Mucosa of rectum (tissue), 2 donors: Measurements from ENCODE around the gene CORO2B.
"Not testable (repeated sequence)": the region's sequence is repeated elsewhere in the genome, so short reads cannot be mapped to it uniquely, and the experiment has no call there.

ENCODE experiments used
- H3K27ac ChIP-seq, 2 donors: one replicate each; pipeline ENCODE4 v1.7.0; 2013; ENCODE audit warnings: inconsistent platforms in 2 of 2, low read depth in 2 of 2, low read length in 2 of 2
- H3K27me3 ChIP-seq, 2 donors: one replicate each; pipeline ENCODE4 v1.7.0; 2013; ENCODE audit warnings: low read length in 2 of 2; ENCODE audit not compliant: control insufficient read depth in 2 of 2, insufficient read depth in 2 of 2
- H3K36me3 ChIP-seq, 2 donors: one replicate each; pipeline ENCODE4 v1.7.0; 2013; ENCODE audit warnings: low read length in 2 of 2; ENCODE audit not compliant: control insufficient read depth in 2 of 2, insufficient read depth in 2 of 2
- H3K4me1 ChIP-seq, 2 donors: one replicate each; pipeline ENCODE4 v1.7.0; 2013; ENCODE audit warnings: low read length in 2 of 2, mild to moderate bottlenecking in 1 of 2; ENCODE audit not compliant: control insufficient read depth in 2 of 2, insufficient read depth in 2 of 2
- H3K4me3 ChIP-seq, 2 donors: one replicate each; pipeline ENCODE4 v1.7.0; 2013; ENCODE audit warnings: low read length in 2 of 2
- H3K9ac ChIP-seq, 2 donors: one replicate each; pipeline ENCODE4 v1.7.0; 2013; ENCODE audit warnings: low read length in 2 of 2, low read depth in 1 of 2, mild to moderate bottlenecking in 1 of 2
- H3K9me3 ChIP-seq, 2 donors: one replicate each; pipeline ENCODE4 v1.7.0; 2013; ENCODE audit warnings: low read length in 2 of 2; ENCODE audit not compliant: control insufficient read depth in 2 of 2
- donor health status: healthy.
- donor health status: Normal muscosa, but diverticular disease.

The CORO2B gene

DNA sequence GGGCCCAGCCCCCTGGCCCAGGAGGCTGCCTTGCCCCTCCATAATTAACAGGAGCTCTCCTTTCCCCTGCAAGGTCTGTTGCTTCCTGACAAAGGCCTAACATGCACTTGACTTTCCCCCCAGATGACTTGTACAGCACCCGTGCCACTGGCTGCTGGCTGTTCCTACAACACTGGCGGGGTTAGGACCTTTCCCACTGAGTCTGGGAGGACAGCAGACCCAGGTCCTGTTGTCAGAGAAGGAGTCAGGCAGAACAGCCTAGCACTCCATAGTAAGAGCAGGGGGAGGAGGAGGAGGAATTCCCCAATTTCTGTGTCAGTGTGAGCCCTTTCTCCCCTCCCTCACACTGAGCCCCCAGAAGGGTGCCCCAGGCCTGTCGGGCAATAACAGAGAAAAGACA, 99.2 kb downstream of the CORO2B start:
- H3K27ac ChIP-seq, result no peak overlapping the region

DNA sequence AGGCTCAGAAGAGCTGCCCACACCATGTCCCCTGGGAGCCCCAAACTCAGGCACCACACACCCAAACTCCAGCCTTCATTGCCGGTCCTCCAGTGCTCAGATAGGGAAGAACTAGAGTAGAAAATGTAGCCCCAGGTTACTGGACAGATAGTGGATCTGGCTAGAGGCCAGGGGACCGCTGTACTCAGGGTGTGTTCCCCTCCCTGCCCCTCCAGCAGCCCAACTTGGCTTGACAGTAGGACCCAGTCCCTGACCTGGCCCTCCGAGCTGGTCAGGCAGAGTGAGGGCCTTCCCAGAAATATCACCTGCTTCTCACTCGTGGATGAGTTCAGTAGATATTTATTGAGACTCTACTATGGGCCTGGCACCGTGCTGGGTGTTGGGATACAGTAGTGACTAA, 100.0 kb downstream of the CORO2B start:
- no peak overlapping the region for H3K9ac ChIP-seq
- H3K4me1 ChIP-seq, result no peaks in the 10 kb centered on the region
- H3K9me3 ChIP-seq, result no peaks in the 10 kb centered on the region
- no peaks in the 10 kb centered on the region for H3K36me3 ChIP-seq
- H3K27ac ChIP-seq, result no peak overlapping the region
- H3K4me3 ChIP-seq, result no peak overlapping the region
- H3K27me3 ChIP-seq, result peaks cover 0 to 4% of the 10 kb centered on the region in 2 donors

More for the DNA sequence above, 99.2 kb downstream of the CORO2B start:
- Histone ChIP-seq H3K27me3 (peaks cover 0 to under 1% of the 10 kb centered on the region in 2 donors), H3K4me3 (no peak overlapping the region), H3K9me3 (no peaks in the 10 kb centered on the region), H3K4me1 (no peaks in the 10 kb centered on the region), H3K36me3 (no peaks in the 10 kb centered on the region), H3K9ac (no peak overlapping the region)

- Histone ChIP-seq H3K27ac (no peak overlapping the region), H3K4me1 (no peaks in the 10 kb centered on the region), H3K27me3 (peaks cover 0 to 4% of the 10 kb centered on the region in 2 donors), H3K4me3 (no peak overlapping the region), H3K36me3 (no peaks in the 10 kb centered on the region), H3K9me3 (no peaks in the 10 kb centered on the region), H3K9ac (no peak overlapping the region)
Observed at GRCh38 chr15:68679161-68679560, 100.4 kb downstream of the CORO2B start.

GRCh38 chr15:68679961-68680371, 101.2 kb downstream of the CORO2B start:
- no peak overlapping the region for H3K4me3 ChIP-seq
- no peaks in the 10 kb centered on the region for H3K9me3 ChIP-seq
- H3K4me1 ChIP-seq, result no peaks in the 10 kb centered on the region
- no peak overlapping the region for H3K27ac ChIP-seq
- peaks cover 0 to 4% of the 10 kb centered on the region in 2 donors for H3K27me3 ChIP-seq
- no peak overlapping the region for H3K9ac ChIP-seq
- H3K36me3 ChIP-seq, result no peaks in the 10 kb centered on the region

DNA sequence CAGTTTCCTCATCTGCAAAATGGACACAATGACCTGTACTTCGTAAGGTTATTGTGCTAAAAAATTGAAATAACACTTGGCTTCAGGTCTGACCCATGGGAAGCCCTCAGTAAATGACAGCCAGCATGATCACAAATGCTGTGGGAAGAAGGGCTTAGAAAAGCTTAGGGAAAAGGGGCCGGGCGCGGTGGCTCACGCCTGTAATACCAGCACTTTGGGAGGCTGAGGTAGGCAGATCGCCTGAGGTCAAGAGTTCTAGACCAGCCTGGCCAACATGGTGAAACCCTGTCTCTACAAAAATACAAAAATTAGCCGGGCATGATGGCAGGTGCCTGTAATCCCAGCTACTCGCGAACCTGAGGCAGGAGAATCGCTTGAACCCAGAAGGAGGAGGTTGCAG, 102.0 kb downstream of the CORO2B start:
- not testable (repeated sequence) for H3K27me3 ChIP-seq, H3K36me3 ChIP-seq, H3K9me3 ChIP-seq, H3K4me1 ChIP-seq, H3K27ac ChIP-seq, H3K9ac ChIP-seq, H3K4me3 ChIP-seq

- no peaks in the 10 kb centered on the region for H3K9me3 ChIP-seq
- H3K9ac ChIP-seq, result no peak overlapping the region
- peaks cover 0 to 4% of the 10 kb centered on the region in 2 donors for H3K27me3 ChIP-seq
- no peaks in the 10 kb centered on the region for H3K4me1 ChIP-seq
- H3K27ac ChIP-seq, result no peak overlapping the region
- H3K4me3 ChIP-seq, result no peak overlapping the region
- H3K36me3 ChIP-seq, result no peaks in the 10 kb centered on the region
Observed at GRCh38 chr15:68681836-68682235, 103.0 kb downstream of the CORO2B start.

- no peak overlapping the region for H3K9ac ChIP-seq
- no peak overlapping the region for H3K4me3 ChIP-seq
- H3K4me1 ChIP-seq, result no peaks in the 10 kb centered on the region
- no peak overlapping the region for H3K27ac ChIP-seq
- no peaks in the 10 kb centered on the region for H3K36me3 ChIP-seq
- no peaks in the 10 kb centered on the region for H3K9me3 ChIP-seq
- peaks cover 0 to 4% of the 10 kb centered on the region in 2 donors for H3K27me3 ChIP-seq
Observed at GRCh38 chr15:68682330-68682729, 103.5 kb downstream of the CORO2B start.

DNA sequence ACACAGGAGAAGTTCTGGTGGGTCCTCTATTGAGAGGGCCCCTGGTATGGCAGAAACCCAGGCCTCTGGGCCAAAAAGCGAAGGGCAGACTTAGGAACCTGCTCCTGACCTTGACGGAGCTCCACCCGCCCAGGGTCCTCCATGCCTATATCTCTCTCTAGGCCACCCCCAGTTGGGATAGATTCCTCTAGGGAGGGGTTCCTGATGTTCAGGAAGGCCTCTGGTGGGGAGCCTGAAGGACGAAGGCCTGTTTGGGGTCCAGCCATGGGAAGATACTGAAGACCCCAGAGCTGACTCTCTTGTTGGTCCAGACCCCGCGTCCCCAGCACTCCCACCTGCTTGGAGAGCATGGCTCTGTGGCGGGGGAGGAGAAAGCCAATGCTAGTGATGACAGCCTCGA, 104.2 kb downstream of the CORO2B start:
- no peaks in the 10 kb centered on the region for H3K9me3 ChIP-seq
- no peak overlapping the region for H3K4me3 ChIP-seq
- no peaks in the 10 kb centered on the region for H3K4me1 ChIP-seq
- H3K27me3 ChIP-seq, result peaks cover 0 to 4% of the 10 kb centered on the region in 2 donors
- H3K36me3 ChIP-seq, result no peaks in the 10 kb centered on the region
- no peak overlapping the region for H3K27ac ChIP-seq
- H3K9ac ChIP-seq, result no peak overlapping the region

DNA sequence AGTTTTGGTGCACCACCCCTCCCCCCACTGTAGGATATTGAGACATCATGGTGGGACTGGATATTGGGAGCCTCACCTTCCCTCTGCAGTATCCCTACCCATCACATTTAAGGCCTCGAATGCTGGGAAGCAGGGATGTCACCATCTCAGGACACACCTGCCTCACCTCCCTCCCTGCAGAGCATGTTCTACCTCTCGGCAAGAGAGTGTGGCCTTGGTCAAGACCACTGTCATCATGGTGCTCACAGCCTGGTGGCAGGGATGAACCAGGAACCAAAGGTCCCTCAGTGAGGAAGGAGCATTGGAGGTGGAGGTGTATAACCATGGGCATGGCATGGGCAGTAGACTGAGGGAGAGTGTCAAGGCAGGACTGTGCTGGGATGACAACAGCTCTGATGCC, 104.8 kb downstream of the CORO2B start:
- Histone ChIP-seq H3K27ac (no peak overlapping the region), H3K4me1 (no peaks in the 10 kb centered on the region), H3K36me3 (no peaks in the 10 kb centered on the region), H3K9me3 (no peaks in the 10 kb centered on the region), H3K9ac (no peak overlapping the region), H3K27me3 (peaks cover 0 to 4% of the 10 kb centered on the region in 2 donors), H3K4me3 (no peak overlapping the region)

DNA sequence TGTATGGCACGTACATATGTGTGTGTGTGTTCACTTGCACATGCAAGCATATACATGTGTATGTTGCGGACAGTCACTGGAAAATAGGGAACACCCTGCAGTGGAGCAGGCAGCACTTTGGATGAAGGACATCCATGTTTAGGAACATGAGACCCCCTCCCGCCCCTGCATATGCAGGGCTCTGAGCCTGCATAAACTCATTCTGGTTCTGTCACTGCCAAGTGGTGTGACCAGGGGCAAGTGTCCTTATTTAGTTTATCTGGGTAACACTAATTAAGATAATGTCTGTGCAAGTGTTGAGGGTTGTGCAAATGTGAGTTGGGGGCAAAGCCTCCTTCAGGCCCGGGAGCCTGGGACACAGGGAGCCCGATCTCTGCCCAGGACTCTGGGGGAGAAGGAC, 105.7 kb downstream of the CORO2B start:
- H3K9ac ChIP-seq, result no peak overlapping the region
- no peak overlapping the region for H3K27ac ChIP-seq
- H3K36me3 ChIP-seq, result no peaks in the 10 kb centered on the region
- H3K9me3 ChIP-seq, result no peaks in the 10 kb centered on the region
- H3K4me3 ChIP-seq, result no peak overlapping the region
- peaks cover 0 to 4% of the 10 kb centered on the region in 2 donors for H3K27me3 ChIP-seq
- H3K4me1 ChIP-seq, result no peaks in the 10 kb centered on the region

DNA sequence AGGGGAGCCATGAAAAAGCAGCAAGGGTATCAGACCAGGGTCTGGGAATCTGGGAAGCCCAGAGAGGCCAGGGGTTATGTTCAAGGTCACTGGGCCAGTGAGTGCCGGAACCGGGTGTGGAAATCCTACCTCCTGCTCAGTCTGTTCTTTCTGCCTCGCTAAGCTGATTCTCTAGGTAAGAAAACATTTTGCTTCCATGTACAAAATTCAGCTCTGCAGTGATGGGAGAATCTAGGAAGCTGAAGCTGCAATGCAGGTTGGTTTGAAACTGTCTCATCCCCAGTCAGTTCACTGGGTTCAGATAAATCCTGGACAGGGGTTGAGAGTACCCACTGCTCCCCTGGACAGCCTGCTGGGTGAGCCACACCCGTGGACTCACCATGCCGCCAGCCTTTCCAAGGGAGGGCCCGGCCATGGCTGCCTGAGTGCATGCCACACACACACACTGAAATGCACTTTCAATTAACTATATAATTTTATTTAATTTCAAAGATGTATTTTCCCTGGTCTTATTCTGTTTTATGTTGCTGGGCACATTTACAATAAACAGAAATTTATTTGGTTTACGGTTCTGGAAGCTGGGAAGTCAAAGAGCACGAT, 108.4 kb downstream of the CORO2B start:
- Histone ChIP-seq H3K36me3 (no peaks in the 10 kb centered on the region), H3K9ac (no peak overlapping the region), H3K27me3 (peaks cover 4% of the 10 kb centered on the region in 2 donors), H3K27ac (no peak overlapping the region), H3K4me1 (no peaks in the 10 kb centered on the region), H3K4me3 (no peak overlapping the region), H3K9me3 (no peaks in the 10 kb centered on the region)
